Measurements from ENCODE around the gene CELF4.

The CELF4 gene

GRCh38 chr18:37412333-37412732 lies 153.3 kb downstream of the CELF4 start:
- no peak for TF ChIP-seq CTCF (IDR thresholded peaks at IDR 0.05; ENCODE audit: insufficient read depth, missing control alignments)

GRCh38 chr18:37409878-37410277 lies 155.7 kb downstream of the CELF4 start:
- FAIRE-seq (no peak), DNase-seq (ENCODE audit: insufficient read length, low spot score) (no peak)
- no peak for TF ChIP-seq CTCF (IDR thresholded peaks at IDR 0.05; ENCODE audit: insufficient read depth, missing control alignments)

More at GRCh38 chr18:37412333-37412732, 153.3 kb downstream of the CELF4 start:
- FAIRE-seq (no peak), DNase-seq (ENCODE audit: insufficient read length, low spot score) (no peak)

GRCh38 chr18:37408676-37409265 lies 156.8 kb downstream of the CELF4 start:
- TF ChIP-seq CTCF (IDR thresholded peaks at IDR 0.05; ENCODE audit: insufficient read depth, missing control alignments): no peak
- FAIRE-seq (no peak), DNase-seq (ENCODE audit: insufficient read length, low spot score) (no peak)

GRCh38 chr18:37407571-37407970 lies 158.0 kb downstream of the CELF4 start:
- no peak for FAIRE-seq

GRCh38 chr18:37405772-37406171 lies 159.8 kb downstream of the CELF4 start:
- FAIRE-seq (no peak), DNase-seq (ENCODE audit: insufficient read length, low spot score) (no peak)
- TF ChIP-seq CTCF (IDR thresholded peaks at IDR 0.05; ENCODE audit: insufficient read depth, missing control alignments): no peak

More at GRCh38 chr18:37407571-37407970, 158.0 kb downstream of the CELF4 start:
- DNase-seq (ENCODE audit: insufficient read length, low spot score): no peak
- no peak for TF ChIP-seq CTCF (IDR thresholded peaks at IDR 0.05; ENCODE audit: insufficient read depth, missing control alignments)

DNA sequence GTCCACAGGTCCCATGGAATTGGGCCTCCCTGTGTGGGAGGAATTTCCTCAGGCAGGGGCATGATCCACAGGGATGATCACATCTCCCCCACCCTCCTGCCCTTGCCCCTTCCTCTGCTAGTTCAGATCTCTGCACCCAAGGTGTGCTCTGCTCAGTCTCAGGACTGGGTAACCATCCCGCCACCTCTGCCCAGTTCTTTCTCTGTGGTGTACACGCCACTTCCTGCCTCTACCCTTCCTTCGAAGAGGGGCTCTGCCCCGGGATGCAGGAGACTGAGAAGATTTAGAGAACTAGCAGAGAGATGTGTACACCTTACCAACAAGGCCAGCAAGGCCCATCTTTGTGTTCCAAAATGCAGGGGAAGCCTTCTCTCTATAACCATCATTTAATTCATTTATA lies 160.4 kb downstream of the CELF4 start:
- TF ChIP-seq CTCF (IDR thresholded peaks at IDR 0.05; ENCODE audit: insufficient read depth, missing control alignments): no peak

GRCh38 chr18:37403788-37404187 lies 161.8 kb downstream of the CELF4 start:
- FAIRE-seq (no peak), DNase-seq (ENCODE audit: insufficient read length, low spot score) (no peak)
- no peak for TF ChIP-seq CTCF (IDR thresholded peaks at IDR 0.05; ENCODE audit: insufficient read depth, missing control alignments)

More for the DNA sequence above, 160.4 kb downstream of the CELF4 start:
- FAIRE-seq (no peak), DNase-seq (ENCODE audit: insufficient read length, low spot score) (no peak)

Measured in D721Med (cell line).